ENCODE measurements around the gene PRKACA.

DNA sequence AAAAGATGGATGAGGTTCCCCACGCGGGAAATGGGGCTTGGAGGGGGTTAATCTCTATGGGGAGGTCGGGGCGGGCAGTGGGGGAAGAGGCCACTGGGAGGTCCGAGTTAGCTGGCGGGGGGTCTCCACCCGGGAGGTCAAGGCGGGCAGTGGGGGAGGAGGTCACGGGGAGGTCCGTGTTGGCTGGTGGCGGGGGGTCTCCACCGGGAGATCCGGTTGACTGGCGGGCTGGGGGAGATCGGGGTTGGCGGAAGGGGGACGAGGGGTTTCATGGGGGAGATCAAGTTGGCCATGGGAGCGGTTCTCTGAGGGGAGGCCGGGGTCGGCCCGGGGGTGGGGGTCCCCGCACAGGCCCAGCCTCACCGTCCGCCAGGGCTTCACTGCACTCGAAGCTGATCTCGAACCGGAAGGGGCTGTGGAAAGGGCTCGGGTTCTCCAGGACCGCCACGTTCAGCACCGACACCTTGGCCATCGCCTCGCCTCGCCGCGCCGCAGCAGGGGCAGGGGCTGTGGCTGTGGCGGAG, 18.5 kb upstream of the PRKACA start:
- TF ChIP-seq, protein P1, sequence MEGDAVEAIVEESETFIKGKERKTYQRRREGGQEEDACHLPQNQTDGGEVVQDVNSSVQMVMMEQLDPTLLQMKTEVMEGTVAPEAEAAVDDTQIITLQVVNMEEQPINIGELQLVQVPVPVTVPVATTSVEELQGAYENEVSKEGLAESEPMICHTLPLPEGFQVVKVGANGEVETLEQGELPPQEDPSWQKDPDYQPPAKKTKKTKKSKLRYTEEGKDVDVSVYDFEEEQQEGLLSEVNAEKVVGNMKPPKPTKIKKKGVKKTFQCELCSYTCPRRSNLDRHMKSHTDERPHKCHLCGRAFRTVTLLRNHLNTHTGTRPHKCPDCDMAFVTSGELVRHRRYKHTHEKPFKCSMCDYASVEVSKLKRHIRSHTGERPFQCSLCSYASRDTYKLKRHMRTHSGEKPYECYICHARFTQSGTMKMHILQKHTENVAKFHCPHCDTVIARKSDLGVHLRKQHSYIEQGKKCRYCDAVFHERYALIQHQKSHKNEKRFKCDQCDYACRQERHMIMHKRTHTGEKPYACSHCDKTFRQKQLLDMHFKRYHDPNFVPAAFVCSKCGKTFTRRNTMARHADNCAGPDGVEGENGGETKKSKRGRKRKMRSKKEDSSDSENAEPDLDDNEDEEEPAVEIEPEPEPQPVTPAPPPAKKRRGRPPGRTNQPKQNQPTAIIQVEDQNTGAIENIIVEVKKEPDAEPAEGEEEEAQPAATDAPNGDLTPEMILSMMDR (conservative IDR thresholded peaks at IDR 0.05 in 1 of 2, IDR thresholded peaks at IDR 0.05 in 1 of 2; ENCODE audit: low read depth in 1 of 2, low read length in 2 of 2): no peak
- TF ChIP-seq EZH2 (IDR thresholded peaks at IDR 0.05; ENCODE audit: low read length, missing control alignments): no peak

Data from fibroblast of lung (primary cell).